ENCODE measurements around the gene ZFAND4. TPM values are rescaled to one million over a fixed set of nuclear protein-coding genes. Genes with fewer than 3 reads are reported as not detected.

ZFAND4 gene
- total RNA-seq, 1 experiment from 2014 or later = 15.5 TPM

DNA sequence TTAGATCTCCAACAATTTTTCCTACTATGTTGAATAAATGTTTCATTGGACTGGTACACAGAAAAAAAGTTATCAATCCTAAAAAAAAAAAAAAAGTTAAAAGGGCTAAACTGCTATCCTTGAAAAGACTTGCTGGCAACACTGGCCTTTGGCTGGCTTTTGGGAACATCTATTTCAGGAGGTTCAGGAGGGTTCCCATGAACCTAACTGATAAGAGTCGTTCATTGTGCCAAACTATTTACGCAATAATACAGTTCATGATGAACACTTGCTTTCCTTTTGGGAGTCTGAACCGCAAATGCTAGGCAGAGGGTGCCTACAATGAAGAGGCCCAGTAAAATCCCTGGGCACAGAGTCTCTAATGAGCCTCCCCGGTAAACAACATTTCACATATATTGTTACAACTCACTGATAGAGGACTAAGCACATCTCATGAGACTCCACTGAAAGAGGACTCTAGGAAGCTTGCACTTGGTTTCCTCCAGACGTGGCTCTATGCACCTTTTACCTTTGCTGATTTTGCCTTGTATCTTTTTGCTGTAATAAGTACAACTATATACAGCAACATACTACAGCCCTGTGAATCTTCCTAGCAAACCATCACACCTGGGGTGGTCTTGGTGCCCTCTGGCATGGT, 45.0 kb downstream of the ZFAND4 start:
- CTCF ChIA-PET = no interaction called here
- H3K36me3 ChIP-seq (ENCODE audit: control insufficient read depth in 1 of 2, insufficient read depth in 2 of 2, low read length in 2 of 2) = no peaks in the 10 kb centered on the region
- POLR2A ChIA-PET = no interaction called here
- no peak overlapping the region for H3K4me3 ChIP-seq (replicated peaks in 1 of 2; ENCODE audit: low read depth in 1 of 2, low read length in 2 of 2)
- no TSS peak for BruUV-seq (replicated peaks)
- no peaks in the 10 kb centered on the region for H3K27me3 ChIP-seq (ENCODE audit: insufficient read depth, low read length)
- no peaks in the 10 kb centered on the region for H3K4me1 ChIP-seq (ENCODE audit: control insufficient read depth in 1 of 2, insufficient read depth in 2 of 2, low read length in 2 of 2)
- intact Hi-C loops (cut with micrococcal nuclease) = no loop called here
- H3K9ac ChIP-seq (ENCODE audit: low read length) = no peak overlapping the region
- H3K9me2 ChIP-seq (ENCODE audit: insufficient read depth) = no peaks in the 10 kb centered on the region
- no peak overlapping the region for H3K4me2 ChIP-seq (ENCODE audit: low read length)
- no peaks in the 10 kb centered on the region for H4K20me1 ChIP-seq (ENCODE audit: insufficient read depth)
- no peak overlapping the region for H3K27ac ChIP-seq (ENCODE audit: low read depth, low read length)
- RAD21 ChIA-PET (ENCODE audit: low non-redundant PET in 1 of 2, low total read pairs in 2 of 2, uncharacterized antibody in 2 of 2, unreplicated experiment in 2 of 2) = no interaction called here
- H3K79me2 ChIP-seq (ENCODE audit: insufficient read depth, low read length) = no peaks in the 10 kb centered on the region
- DNase-seq (ENCODE audit: low read depth, low spot score) (no peak), ATAC-seq (no peak)
- H3K9me3 ChIP-seq (ENCODE audit: control insufficient read depth in 1 of 2, insufficient read depth in 1 of 2, low read depth in 1 of 2, low read length in 2 of 2) = no peaks in the 10 kb centered on the region
- TF ChIP-seq CBX3 (IDR thresholded peaks at IDR 0.05; ENCODE audit: low read depth) (no peak), EZH2 (IDR thresholded peaks at IDR 0.05) (no peak), ZFX (IDR thresholded peaks at IDR 0.05) (no peak), ZNF274 (IDR thresholded peaks at IDR 0.05; ENCODE audit: low read depth, low read length) (no peak), JUND (IDR thresholded peaks at IDR 0.05) (no peak), RAD21 (IDR thresholded peaks at IDR 0.05; ENCODE audit: low read depth) (no peak), CEBPB (IDR thresholded peaks at IDR 0.05; ENCODE audit: low read depth) (no peak), REST (IDR thresholded peaks at IDR 0.05; ENCODE audit: low read depth) (no peak), SP1 (IDR thresholded peaks at IDR 0.05; ENCODE audit: low read depth) (no peak), SRF (IDR thresholded peaks at IDR 0.05; ENCODE audit: low read depth) (no peak), SIN3A (IDR thresholded peaks at IDR 0.05; ENCODE audit: low read depth) (no peak)
- TF ChIP-seq, protein P1, sequence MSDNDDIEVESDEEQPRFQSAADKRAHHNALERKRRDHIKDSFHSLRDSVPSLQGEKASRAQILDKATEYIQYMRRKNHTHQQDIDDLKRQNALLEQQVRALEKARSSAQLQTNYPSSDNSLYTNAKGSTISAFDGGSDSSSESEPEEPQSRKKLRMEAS (IDR thresholded peaks at IDR 0.05) = no peak
- no peak overlapping the region for H2AFZ ChIP-seq (ENCODE audit: low read depth, low read length, poor library complexity, severe bottlenecking)
